Kidney (tissue), 14 donors: Measurements from ENCODE around the gene DARS1. TPM values are rescaled to one million over a fixed set of nuclear protein-coding genes. Genes with fewer than 3 reads are reported as not detected.
"Not testable (repeated sequence)": the region's sequence is repeated elsewhere in the genome, so short reads cannot be mapped to it uniquely, and the experiment has no call there.

Experiments
- DNase-seq, 5 donors: peaks; one replicate each; pipeline ENCODE4 v3.0.0-alpha.2; 2013 to 2020
- FAIRE-seq: peaks from 2 replicates; lab custom pipeline; 2012; peaks lifted over from hg19 to GRCh38; lab: Jason Lieb, UNC
- H3K27ac ChIP-seq, 2 donors: one replicate each; pipeline ENCODE4 v1.7.0; 2013; ENCODE audit warnings: low read depth in 2 of 2, low read length in 2 of 2, inconsistent platforms in 1 of 2
- H3K27me3 ChIP-seq: one replicate; pipeline ENCODE4 v1.7.1; 2013; ENCODE audit warnings: low read length, inconsistent platforms; ENCODE audit not compliant: control insufficient read depth, insufficient read depth
- H3K36me3 ChIP-seq, 3 donors: one replicate each; pipeline versions ENCODE4 v1.7.0 to v1.7.1; 2013; ENCODE audit warnings: low read length in 3 of 3, control low read depth in 1 of 3, inconsistent platforms in 1 of 3; ENCODE audit not compliant: insufficient read depth in 3 of 3, control insufficient read depth in 2 of 3
- H3K4me1 ChIP-seq, 3 donors: one replicate each; pipeline versions ENCODE4 v1.7.0 to v1.7.1; 2013; ENCODE audit warnings: low read length in 3 of 3, inconsistent platforms in 1 of 3, low read depth in 1 of 3; ENCODE audit not compliant: control insufficient read depth in 2 of 3, insufficient read depth in 2 of 3
- H3K4me3 ChIP-seq, 3 donors: one replicate each; pipeline versions ENCODE4 v1.7.0 to v1.8.1; 2013; ENCODE audit warnings: low read length in 3 of 3, control low read depth in 1 of 3, inconsistent platforms in 1 of 3
- H3K9ac ChIP-seq, 3 donors: one replicate each; pipeline versions ENCODE4 v1.7.0 to v1.7.1; 2013; ENCODE audit warnings: low read length in 3 of 3, control low read depth in 1 of 3, inconsistent platforms in 1 of 3
- H3K9me3 ChIP-seq, 3 donors: one replicate each; pipeline versions ENCODE4 v1.7.0 to v1.7.1; 2013; ENCODE audit warnings: low read length in 3 of 3, control low read depth in 1 of 3, inconsistent platforms in 1 of 3; ENCODE audit not compliant: control insufficient read depth in 2 of 3, insufficient read depth in 1 of 3
- intact Hi-C: fragments of 100-400 bp; cut with DNase I; formaldehyde crosslinking; loops from one replicate; pipeline ENCODE4 v1.11.1; 2022
- polyA plus RNA-seq: library from polyadenylated mRNA; stranded (reverse); fragments of 350-450 nt; fragmentation: Illumina TruSeq; extraction: RNeasy Lipid Tissue Mini Kit (QIAGEN cat#74804); gene quantifications from one replicate; pipeline ENCODE4 v1.2.3, GENCODE V29; 2014; ENCODE audit warnings: low read depth, low replicate concordance; ENCODE audit not compliant: insufficient read depth
- total RNA-seq: library from RNA; stranded (reverse); fragmentation: NEBNext Ultra II Directional; extraction: Animal tissue kit (Norgen Biotek cat#: 25700); gene quantifications from one replicate; pipeline ENCODE4 v1.2.1, GENCODE V29; 2021
- TF ChIP-seq, protein P1 (sequence below): IDR thresholded peaks from 3 replicates; pipeline ENCODE4 v1.5.1; 2012; ENCODE audit warnings: mild to moderate bottlenecking, moderate library complexity, borderline replicate concordance; ENCODE audit not compliant: insufficient read depth; ENCODE audit errors: extremely low read depth
- donor health status: control.
- donor health status: control.
- donor health status: control.
- donor health status: control.
- donor health status: control.
- donor health status: DM: yes; HTN: yes; CAD: no.
- donor health status: Normal renal cell carcinoma (clear cell type).

Gene DARS1
- total and polyA plus RNA-seq, 2 donors from 2014 or later, result 39.5 to 77.4 TPM

DNA sequence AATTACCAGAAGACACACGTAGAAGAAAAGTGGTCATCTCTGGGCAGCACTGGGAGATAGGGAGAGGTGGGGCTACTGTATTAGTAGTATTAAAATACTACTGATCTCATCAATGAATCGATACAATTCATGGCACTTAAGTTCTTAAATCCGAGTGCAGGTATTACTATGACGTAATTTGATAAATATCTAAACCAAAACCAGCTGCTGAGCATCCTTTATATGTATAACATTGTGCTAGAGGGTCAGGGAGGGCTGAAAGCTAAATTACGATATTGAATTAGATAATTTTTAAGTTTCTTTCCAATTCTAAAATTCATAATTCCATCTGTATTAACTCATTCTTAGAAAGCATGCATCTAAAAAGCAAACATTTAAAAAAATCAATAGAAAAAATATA is 25.3 kb downstream of the DARS1 start:
- no peak overlapping the region for H3K27ac ChIP-seq
- FAIRE-seq (no peak), DNase-seq (no peak)
- H3K4me1 ChIP-seq, result peaks cover 2 to 8% (median 3%) of the 10 kb centered on the region in 3 donors
- TF ChIP-seq, protein P1, sequence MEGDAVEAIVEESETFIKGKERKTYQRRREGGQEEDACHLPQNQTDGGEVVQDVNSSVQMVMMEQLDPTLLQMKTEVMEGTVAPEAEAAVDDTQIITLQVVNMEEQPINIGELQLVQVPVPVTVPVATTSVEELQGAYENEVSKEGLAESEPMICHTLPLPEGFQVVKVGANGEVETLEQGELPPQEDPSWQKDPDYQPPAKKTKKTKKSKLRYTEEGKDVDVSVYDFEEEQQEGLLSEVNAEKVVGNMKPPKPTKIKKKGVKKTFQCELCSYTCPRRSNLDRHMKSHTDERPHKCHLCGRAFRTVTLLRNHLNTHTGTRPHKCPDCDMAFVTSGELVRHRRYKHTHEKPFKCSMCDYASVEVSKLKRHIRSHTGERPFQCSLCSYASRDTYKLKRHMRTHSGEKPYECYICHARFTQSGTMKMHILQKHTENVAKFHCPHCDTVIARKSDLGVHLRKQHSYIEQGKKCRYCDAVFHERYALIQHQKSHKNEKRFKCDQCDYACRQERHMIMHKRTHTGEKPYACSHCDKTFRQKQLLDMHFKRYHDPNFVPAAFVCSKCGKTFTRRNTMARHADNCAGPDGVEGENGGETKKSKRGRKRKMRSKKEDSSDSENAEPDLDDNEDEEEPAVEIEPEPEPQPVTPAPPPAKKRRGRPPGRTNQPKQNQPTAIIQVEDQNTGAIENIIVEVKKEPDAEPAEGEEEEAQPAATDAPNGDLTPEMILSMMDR, result no peak
- H3K9ac ChIP-seq, result no peak overlapping the region
- no peaks in the 10 kb centered on the region for H3K9me3 ChIP-seq
- H3K27me3 ChIP-seq, result no peaks in the 10 kb centered on the region
- intact Hi-C loops, result no loop called here
- H3K4me3 ChIP-seq, result no peak overlapping the region
- no peaks in the 10 kb centered on the region for H3K36me3 ChIP-seq

DNA sequence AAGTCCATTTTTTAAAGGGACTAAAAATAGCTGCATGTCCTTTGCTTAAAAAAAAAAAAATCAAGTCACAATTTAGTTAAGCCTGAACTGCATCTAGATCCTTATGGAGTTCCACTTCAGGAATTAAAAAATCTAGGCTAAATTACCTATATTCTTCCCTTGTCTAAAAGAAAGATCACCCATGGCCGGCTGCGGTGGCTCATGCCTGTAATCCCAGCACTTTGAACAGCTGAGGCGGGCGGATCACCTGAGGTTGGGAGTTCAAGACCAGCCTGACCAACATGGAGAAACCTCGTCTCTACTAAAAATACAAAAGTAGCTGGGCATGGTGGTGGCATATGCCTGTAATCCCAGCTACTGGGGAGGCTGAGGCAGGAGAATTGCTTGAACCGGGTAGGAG is 26.5 kb downstream of the DARS1 start:
- not testable (repeated sequence) for FAIRE-seq

DNA sequence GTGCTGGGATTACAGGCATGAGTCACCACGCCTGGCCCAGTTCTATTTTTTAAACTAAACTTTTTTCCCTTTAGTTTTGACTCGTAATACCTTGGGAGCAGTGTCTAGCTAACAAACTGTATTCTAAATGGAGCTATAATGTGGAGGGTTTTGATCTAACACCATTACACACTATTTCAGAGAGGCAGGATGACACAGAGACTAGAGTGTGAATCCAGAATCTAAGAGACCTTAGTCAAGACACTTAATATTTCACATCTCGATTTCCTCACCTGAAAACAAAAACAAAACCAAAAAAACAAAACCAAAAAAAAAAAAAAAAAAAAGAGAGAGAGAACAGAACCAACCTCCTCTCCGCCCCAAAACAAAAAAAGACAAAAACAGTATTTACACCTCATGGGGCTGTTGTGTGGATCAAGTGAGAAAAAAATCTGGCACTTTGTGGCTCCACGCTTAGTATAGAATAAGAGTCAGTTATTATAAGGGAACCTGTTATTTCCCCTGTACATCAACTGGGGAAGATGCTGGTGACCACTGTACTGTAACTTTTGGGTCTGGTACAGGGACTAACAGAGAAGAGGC is 31.3 kb downstream of the DARS1 start:
- Histone ChIP-seq H3K36me3 (peaks cover 0 to 4% (median 0%) of the 10 kb centered on the region in 3 donors), H3K9me3 (no peaks in the 10 kb centered on the region), H3K27me3 (no peaks in the 10 kb centered on the region), H3K4me3 (no peak overlapping the region), H3K27ac (no peak overlapping the region), H3K4me1 (no peaks in the 10 kb centered on the region), H3K9ac (no peak overlapping the region)
- DNase-seq, result no peak
- intact Hi-C loops, result no loop called here
- TF ChIP-seq, protein P1, result no peak
- no peak for FAIRE-seq

More for the DNA sequence above, 26.5 kb downstream of the DARS1 start:
- DNase-seq, H3K4me3 ChIP-seq, H3K4me1 ChIP-seq, H3K9ac ChIP-seq, H3K36me3 ChIP-seq, H3K9me3 ChIP-seq, H3K27me3 ChIP-seq, intact Hi-C loops, H3K27ac ChIP-seq: not testable (repeated sequence)

- DNase-seq (no peak), FAIRE-seq (no peak)
- Histone ChIP-seq H3K4me1 (no peaks in the 10 kb centered on the region), H3K27me3 (no peaks in the 10 kb centered on the region), H3K9ac (no peak overlapping the region), H3K27ac (no peak overlapping the region), H3K4me3 (no peak overlapping the region), H3K9me3 (no peaks in the 10 kb centered on the region), H3K36me3 (peaks cover 0 to 4% (median 0%) of the 10 kb centered on the region in 3 donors)
- TF ChIP-seq, protein P1, result no peak
- intact Hi-C loops, result no loop called here
Measured at GRCh38 chr2:135952891-135953290, 32.5 kb downstream of the DARS1 start.
